Lower leg skin (tissue), 3 donors: ENCODE data around the gene CTNNA2.

Experiments used
- CTCF ChIP-seq, 3 donors: fragments of 450-650 bp; IDR thresholded peaks; one replicate each; pipeline ENCODE4 v1.5.1; 2016; ENCODE audit warnings: antibody characterized with exemption in 3 of 3, mild to moderate bottlenecking in 3 of 3, moderate library complexity in 2 of 3
- POLR2A ChIP-seq, 2 donors: fragments of 450-650 bp; IDR thresholded peaks; one replicate each; pipeline ENCODE4 v1.6.1; 2016 to 2017; ENCODE audit warnings: antibody characterized with exemption in 2 of 2, mild to moderate bottlenecking in 1 of 2, moderate library complexity in 1 of 2

GRCh38 chr2:79580175-79580574, 67.3 kb downstream of the CTNNA2 start:
- TF ChIP-seq CTCF (IDR thresholded peaks at IDR 0.05): no peak
- TF ChIP-seq POLR2A (IDR thresholded peaks at IDR 0.05): no peak
